ENCODE measurements around the gene C1QTNF1.

- no peak for TF ChIP-seq CTCF (IDR thresholded peaks at IDR 0.05)
- no peak for TF ChIP-seq POLR2AphosphoS5 (IDR thresholded peaks at IDR 0.05)
- TF ChIP-seq POLR2A (IDR thresholded peaks at IDR 0.05), result no peak
- no peak for TF ChIP-seq EP300 (IDR thresholded peaks at IDR 0.05)
Observed at GRCh38 chr17:79044462-79044861, 20.5 kb downstream of the C1QTNF1 start.
